HG03575 (cell line): Measurements from ENCODE around the gene TMEM240.
"Not testable (repeated sequence)": the region's sequence is repeated elsewhere in the genome, so short reads cannot be mapped to it uniquely, and the experiment has no call there.

Source experiments
- ATAC-seq: cut with Tn5 transposase; IDR thresholded peaks from one replicate; pipeline ENCODE4 v1.9.1; 2021; ENCODE audit not compliant: unreplicated experiment, insufficient number of reproducible peaks, low FRiP score; ENCODE audit errors: extremely low read depth

The TMEM240 gene

GRCh38 chr1:1510912-1511532 is 29.4 kb downstream of the TMEM240 start:
- no peak for ATAC-seq

GRCh38 chr1:1509465-1509850 is 31.0 kb downstream of the TMEM240 start:
- ATAC-seq, result not testable (repeated sequence)

DNA sequence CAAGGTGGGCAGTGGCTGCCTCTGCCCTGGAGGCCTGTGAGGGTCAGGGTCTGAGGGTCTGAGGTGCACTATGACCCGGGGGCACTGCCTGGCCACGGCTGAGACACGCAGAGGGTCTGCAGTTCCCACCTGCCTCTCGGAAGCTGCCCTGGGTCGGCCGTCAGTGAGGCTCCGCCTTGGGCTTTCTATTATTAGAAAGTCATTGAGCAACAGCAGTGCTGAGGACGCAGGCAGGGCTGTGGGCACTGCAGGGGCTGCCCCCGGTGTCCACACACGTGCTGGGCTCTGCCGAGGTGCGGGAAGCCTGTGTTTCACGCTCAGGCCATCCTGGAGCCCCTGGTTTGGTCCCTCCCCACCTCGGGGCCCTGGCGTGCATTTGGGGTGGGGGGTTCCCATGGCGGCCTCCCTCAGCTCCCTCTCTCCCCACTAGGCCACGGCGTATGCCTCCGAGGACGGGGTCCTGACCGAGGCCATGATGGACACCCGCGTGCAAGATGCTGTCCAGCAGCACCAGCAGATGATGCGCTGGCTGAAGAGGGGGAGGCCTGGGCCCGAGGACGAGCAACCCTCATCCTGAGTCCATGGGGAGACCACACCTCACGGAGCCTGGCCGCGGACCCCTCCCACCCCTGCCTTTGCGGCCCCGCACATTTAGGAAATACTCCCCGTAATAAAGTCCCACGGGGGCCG is 31.5 kb downstream of the TMEM240 start:
- ATAC-seq, result not testable (repeated sequence)

DNA sequence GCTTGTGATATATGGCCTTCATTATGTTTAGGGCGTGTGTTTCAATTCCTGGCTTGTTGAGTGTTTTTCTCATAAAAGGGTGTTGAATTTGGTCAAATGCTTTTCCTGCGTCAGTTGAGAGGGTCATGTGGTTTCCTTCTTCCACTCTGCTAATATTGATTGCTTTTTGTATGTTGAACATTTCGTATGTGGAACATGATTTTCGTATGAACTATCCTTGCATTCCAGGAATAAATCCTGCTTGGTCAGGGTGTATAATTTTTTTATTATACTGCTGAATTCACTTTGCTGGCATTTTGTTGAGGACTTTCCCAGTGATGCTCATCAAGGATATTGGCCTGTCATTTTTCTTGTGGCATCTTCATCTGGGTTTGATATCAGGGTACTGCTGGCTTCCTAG is 33.1 kb downstream of the TMEM240 start:
- ATAC-seq, result no peak

GRCh38 chr1:1505801-1506200 is 34.6 kb downstream of the TMEM240 start:
- not testable (repeated sequence) for ATAC-seq

DNA sequence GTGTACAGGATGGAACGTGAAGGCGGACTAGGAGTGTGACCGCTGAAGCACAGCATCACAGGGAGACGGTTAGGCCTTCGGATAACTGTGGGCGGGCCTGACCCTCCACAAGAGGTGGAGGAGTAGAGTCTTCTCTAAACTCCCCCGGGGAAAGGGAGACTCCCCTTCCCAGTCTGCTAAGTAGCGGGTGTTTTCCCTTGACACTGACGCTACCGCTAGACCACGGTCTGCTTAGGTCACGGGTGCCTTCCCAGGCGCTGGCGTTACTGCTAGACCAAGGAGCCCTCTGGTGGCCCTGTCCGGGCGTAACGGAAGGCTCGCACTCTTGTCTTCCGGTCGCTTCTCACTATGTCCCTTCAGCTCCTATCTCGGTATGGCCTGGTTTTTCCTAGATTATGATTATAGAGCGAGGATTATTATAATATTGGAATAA is 35.0 kb downstream of the TMEM240 start:
- ATAC-seq, result not testable (repeated sequence)

- not testable (repeated sequence) for ATAC-seq
Observed at GRCh38 chr1:1504777-1505365, 35.6 kb downstream of the TMEM240 start.

DNA sequence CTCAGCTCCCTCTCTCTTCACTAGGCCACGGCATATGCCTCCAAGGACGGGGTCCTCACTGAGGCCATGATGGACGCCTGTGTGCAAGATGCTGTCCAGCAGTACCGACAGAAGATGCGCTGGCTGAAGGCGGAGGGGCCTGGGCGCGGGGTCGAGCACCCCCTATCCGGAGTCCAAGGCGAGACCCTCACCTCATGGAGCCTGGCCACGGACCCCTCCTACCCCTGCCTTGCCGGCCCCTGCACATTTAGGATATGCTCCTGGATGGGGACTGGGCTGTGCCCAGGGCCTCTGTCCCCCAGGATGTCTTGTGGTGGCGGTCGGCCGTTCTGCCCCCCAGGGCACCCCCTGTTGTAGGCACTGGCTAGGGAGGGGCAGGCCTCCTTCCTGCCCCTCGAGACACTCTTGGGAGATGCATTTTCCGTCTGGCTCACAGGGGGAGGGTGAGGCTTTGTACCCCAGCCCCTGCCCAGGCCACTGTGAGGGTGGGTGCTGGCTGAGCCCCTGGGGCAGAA is 44.9 kb downstream of the TMEM240 start:
- not testable (repeated sequence) for ATAC-seq

DNA sequence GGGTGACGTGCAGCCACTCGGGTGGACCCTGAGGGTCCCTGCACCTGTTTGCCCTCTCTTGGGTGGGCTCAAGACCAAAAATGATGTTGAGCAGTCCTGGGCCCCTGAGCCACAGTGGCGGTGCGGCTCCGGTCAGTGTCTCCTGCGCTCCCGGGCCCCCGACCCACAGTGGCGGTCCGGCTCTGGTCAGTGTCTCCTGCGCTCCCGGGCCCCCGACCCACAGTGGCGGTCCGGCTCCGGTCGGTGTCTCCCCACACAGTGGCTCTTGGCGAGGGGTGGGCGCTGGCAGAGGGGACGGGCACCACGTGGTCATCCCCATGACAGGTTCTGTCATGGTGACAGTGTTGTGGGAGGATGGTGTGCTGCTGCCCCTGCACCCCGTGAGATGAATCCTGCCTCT is 46.1 kb downstream of the TMEM240 start:
- not testable (repeated sequence) for ATAC-seq

DNA sequence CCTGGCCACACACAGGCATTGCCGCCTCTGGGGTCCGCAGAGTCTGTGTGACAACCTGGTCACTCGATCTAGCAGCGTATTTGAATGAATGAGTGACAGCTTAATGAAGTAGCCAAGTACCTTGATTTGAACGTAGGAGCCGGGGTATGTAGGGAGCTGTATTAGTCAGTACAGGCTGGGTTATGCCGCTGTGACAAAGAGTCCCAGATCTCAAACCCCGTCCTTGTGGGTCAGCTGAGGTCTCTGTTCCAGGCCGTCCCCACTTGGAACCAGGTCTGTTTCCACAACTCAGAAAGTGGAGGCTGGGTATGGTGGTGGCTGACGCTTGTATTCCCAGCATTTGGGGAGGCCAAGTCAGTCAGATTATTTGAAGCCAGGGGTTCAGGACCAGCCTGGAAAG is 48.8 kb downstream of the TMEM240 start:
- no peak for ATAC-seq

DNA sequence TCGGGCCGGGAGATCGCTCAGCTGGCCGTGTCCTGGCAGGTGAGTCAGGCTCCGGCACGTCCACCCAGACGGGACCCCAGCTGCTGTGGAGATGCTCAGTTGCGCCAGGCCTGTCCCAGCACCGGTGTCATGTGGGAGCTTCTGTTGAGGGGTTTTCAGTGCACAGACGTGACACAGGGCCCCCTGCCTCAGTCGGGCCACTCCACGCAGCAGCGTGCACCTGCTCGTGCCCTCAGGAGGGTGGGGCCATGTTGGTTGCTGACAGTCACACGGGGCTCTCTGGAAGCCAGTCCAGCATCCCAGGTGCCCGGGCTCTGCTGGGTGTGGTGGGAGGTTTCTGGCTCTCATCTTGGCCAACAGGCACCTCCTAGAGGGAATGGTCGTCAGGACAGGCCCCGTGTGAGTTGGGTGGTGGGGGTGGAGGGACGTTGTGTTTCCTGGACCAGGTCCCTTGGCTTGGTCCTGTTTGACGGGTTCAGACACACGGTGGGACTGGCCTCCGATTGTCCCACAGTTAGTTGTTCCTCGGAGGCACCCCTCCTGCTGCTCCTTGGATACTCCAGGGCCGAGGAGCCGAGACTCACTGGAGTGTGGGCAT is 49.7 kb downstream of the TMEM240 start:
- ATAC-seq, result no peak

DNA sequence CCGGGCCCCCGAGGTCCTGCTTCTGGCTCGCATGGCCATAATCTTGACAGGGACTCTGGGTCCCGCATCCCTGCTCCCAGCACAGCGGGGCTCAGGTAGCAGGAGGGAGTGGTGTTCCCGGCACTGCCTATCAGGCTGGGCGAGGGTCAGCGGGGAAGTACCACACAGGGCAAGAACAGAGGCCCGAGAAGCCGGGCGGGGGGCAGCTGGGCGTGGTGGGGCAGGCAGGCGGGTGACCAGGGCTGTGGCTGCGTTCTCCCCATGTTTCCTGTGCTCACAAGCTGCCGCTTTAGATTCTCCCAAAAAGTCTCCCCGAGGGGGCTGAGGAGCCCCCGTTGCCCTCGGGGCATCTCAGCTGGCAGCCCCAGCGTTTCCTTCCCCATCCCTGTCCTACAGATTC is 50.6 kb downstream of the TMEM240 start:
- no peak for ATAC-seq

DNA sequence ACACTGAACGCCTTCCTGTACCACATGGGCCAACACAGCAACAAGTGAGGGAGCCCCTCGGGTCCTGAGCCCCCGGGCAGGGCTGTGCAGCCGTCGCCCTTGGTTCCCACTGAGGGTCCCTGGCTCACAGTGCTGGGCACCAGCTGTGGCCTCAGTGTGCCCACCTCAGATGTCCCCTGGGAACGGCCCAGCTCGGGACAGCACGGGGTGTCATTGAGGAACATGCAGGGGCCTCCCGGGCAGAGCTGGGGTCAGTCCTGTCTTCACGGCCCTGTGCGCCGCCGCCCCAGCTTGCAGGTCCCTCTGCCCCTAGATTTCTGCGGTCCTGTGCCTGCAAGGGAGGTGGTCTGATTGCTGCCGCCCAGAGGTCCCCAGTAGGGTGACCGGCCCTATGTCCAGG is 51.2 kb downstream of the TMEM240 start:
- ATAC-seq, result no peak

- ATAC-seq, result no peak
Observed at GRCh38 chr1:1487701-1488100, 52.7 kb downstream of the TMEM240 start.

DNA sequence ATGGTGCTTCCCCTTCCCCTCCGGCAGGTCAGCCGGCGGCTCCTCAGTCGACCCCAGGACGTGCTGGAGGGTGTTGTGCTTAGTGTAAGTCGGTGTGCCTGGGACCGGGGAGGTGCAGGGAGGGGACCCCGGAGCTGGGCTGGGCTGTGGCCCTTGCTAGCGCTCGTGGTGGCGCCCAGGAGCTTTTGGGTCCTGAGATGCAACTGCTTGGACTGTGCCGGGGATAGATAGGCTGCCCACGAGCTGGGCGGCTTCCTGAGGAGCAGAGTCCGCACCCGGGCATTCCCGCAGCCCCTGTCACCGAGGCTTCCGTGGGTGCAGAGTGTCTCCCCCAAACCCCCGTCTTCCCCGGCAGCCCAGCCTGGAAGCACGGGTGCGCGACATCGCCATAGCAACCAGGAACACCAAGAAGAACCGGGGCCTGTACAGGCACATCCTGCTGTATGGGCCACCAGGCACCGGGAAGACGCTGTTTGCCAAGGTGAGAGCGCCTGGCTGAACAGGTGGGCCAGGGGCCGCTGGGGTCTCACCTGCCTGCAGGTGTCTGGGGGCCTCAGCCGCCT is 54.6 kb downstream of the TMEM240 start:
- ATAC-seq, result not testable (repeated sequence)

DNA sequence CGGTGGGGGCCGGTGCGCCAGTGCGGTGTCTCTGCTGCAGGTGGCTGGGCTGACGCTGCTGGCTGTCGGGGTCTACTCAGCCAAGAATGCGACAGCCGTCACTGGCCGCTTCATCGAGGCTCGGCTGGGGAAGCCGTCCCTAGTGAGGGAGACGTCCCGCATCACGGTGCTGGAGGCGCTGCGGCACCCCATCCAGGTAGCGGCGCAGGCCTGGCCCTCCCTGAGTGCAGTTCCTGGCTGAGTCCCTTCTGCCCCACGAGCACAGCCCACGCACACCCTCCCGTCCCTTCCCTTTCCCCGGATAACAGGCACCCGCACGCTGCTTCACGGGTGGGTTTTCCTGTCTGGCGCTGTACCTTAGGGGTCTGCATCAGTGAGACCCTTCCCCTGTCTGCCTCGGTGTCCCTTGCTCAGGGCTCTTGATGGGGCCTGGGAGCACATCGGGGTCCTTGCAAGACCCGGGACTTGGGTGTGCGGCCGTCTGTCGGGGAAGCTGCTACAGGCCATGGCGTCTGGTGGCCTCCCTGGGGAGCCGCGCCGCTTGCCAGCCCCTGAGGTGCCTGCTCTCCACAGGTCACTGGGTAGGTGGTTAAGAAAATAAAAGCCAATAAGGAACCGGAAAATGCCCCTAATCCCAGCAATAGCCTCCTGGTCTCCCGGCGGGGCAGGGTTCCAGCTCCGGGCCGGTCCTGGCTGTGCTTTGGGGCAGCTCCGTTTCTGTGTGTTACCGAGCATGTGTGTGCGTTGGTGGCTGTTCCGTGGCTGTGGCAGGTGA is 55.3 kb downstream of the TMEM240 start:
- not testable (repeated sequence) for ATAC-seq
